ENCODE results near the gene PDHX. TPM values are rescaled to one million over a fixed set of nuclear protein-coding genes. Genes with fewer than 3 reads are reported as not detected.

The PDHX gene
- total RNA-seq, 1 experiment from 2014 or later, result 26.0 TPM

GRCh38 chr11:34928960-34929680 lies 12.7 kb downstream of the PDHX start:
- Histone ChIP-seq H3K4me3 (ENCODE audit: low read length) (no peak overlapping the region), H2AFZ (ENCODE audit: low read length) (no peak overlapping the region), H3K79me2 (ENCODE audit: low read length) (peaks cover 74% of the 10 kb centered on the region), H4K20me1 (ENCODE audit: insufficient read depth, low read depth, low read length) (no peaks in the 10 kb centered on the region), H3K9me3 (ENCODE audit: low read length) (no peaks in the 10 kb centered on the region), H3K4me2 (ENCODE audit: low read depth, low read length, poor library complexity, severe bottlenecking) (no peak overlapping the region), H3K9me2 (replicated peaks; ENCODE audit: insufficient read depth, low read length) (no peaks in the 10 kb centered on the region), H3K36me3 (ENCODE audit: insufficient read depth, low read length) (peaks cover 6% of the 10 kb centered on the region; the same call in 1 of the 2 replicates), H3K27ac (ENCODE audit: low read length) (no peak overlapping the region), H3K27me3 (ENCODE audit: low read length) (no peaks in the 10 kb centered on the region), H3K4me1 (ENCODE audit: low read length) (peaks cover 34% of the 10 kb centered on the region), H3K9ac (ENCODE audit: low read length) (no peak overlapping the region)
- no peak for DNase-seq

- DNase-seq, result no peak
- Histone ChIP-seq H3K27ac (ENCODE audit: low read length) (no peak overlapping the region), H2AFZ (ENCODE audit: low read length) (no peak overlapping the region), H3K9me3 (ENCODE audit: low read length) (no peaks in the 10 kb centered on the region), H3K27me3 (ENCODE audit: low read length) (no peaks in the 10 kb centered on the region), H4K20me1 (ENCODE audit: insufficient read depth, low read depth, low read length) (no peaks in the 10 kb centered on the region), H3K79me2 (ENCODE audit: low read length) (peaks cover 67% of the 10 kb centered on the region), H3K4me1 (ENCODE audit: low read length) (peaks cover 25% of the 10 kb centered on the region), H3K4me3 (ENCODE audit: low read length) (no peak overlapping the region), H3K4me2 (ENCODE audit: low read depth, low read length, poor library complexity, severe bottlenecking) (no peak overlapping the region), H3K36me3 (ENCODE audit: insufficient read depth, low read length) (peaks cover 6% of the 10 kb centered on the region; the same call in 1 of the 2 replicates), H3K9me2 (replicated peaks; ENCODE audit: insufficient read depth, low read length) (no peaks in the 10 kb centered on the region), H3K9ac (ENCODE audit: low read length) (no peak overlapping the region)
These were observed 13.7 kb downstream of the PDHX start for GRCh38 chr11:34929794-34930763.

- no peaks in the 10 kb centered on the region for H3K9me2 ChIP-seq (replicated peaks; ENCODE audit: insufficient read depth, low read length)
- H3K4me3 ChIP-seq (ENCODE audit: low read length), result no peak overlapping the region
- no peaks in the 10 kb centered on the region for H4K20me1 ChIP-seq (ENCODE audit: insufficient read depth, low read depth, low read length)
- peaks cover 44% of the 10 kb centered on the region for H3K79me2 ChIP-seq (ENCODE audit: low read length)
- H3K9ac ChIP-seq (ENCODE audit: low read length), result no peak overlapping the region
- H3K27me3 ChIP-seq (ENCODE audit: low read length), result no peaks in the 10 kb centered on the region
- no peak overlapping the region for H3K4me2 ChIP-seq (ENCODE audit: low read depth, low read length, poor library complexity, severe bottlenecking)
- no peak overlapping the region for H2AFZ ChIP-seq (ENCODE audit: low read length)
- peaks cover 16% of the 10 kb centered on the region for H3K4me1 ChIP-seq (ENCODE audit: low read length)
- DNase-seq, result no peak
- H3K36me3 ChIP-seq (ENCODE audit: insufficient read depth, low read length), result peaks cover 6% of the 10 kb centered on the region; the same call in 1 of the 2 replicates
- H3K9me3 ChIP-seq (ENCODE audit: low read length), result no peaks in the 10 kb centered on the region
- no peak overlapping the region for H3K27ac ChIP-seq (ENCODE audit: low read length)
These were observed 20.7 kb downstream of the PDHX start for GRCh38 chr11:34936945-34937629.

- H3K27ac ChIP-seq (ENCODE audit: low read length), result no peak overlapping the region
- H3K4me2 ChIP-seq (ENCODE audit: low read depth, low read length, poor library complexity, severe bottlenecking), result no peak overlapping the region
- no peaks in the 10 kb centered on the region for H4K20me1 ChIP-seq (ENCODE audit: insufficient read depth, low read depth, low read length)
- H3K4me3 ChIP-seq (ENCODE audit: low read length), result no peak overlapping the region
- peaks cover 16% of the 10 kb centered on the region for H3K4me1 ChIP-seq (ENCODE audit: low read length)
- no peaks in the 10 kb centered on the region for H3K36me3 ChIP-seq (ENCODE audit: insufficient read depth, low read length)
- H3K9me2 ChIP-seq (replicated peaks; ENCODE audit: insufficient read depth, low read length), result no peaks in the 10 kb centered on the region
- DNase-seq, result no peak
- H3K9ac ChIP-seq (ENCODE audit: low read length), result no peak overlapping the region
- peaks cover 60% of the 10 kb centered on the region for H3K79me2 ChIP-seq (ENCODE audit: low read length)
- no peaks in the 10 kb centered on the region for H3K27me3 ChIP-seq (ENCODE audit: low read length)
- no peaks in the 10 kb centered on the region for H3K9me3 ChIP-seq (ENCODE audit: low read length)
- no peak overlapping the region for H2AFZ ChIP-seq (ENCODE audit: low read length)
These were observed 22.2 kb downstream of the PDHX start for GRCh38 chr11:34938611-34939010.

GRCh38 chr11:34940026-34940677 lies 23.7 kb downstream of the PDHX start:
- peaks cover 64% of the 10 kb centered on the region for H3K79me2 ChIP-seq (ENCODE audit: low read length)

GRCh38 chr11:34941688-34942087 lies 25.3 kb downstream of the PDHX start:
- Histone ChIP-seq H3K27ac (ENCODE audit: low read length) (no peak overlapping the region), H3K9ac (ENCODE audit: low read length) (no peak overlapping the region), H4K20me1 (ENCODE audit: insufficient read depth, low read depth, low read length) (no peaks in the 10 kb centered on the region), H2AFZ (ENCODE audit: low read length) (no peak overlapping the region), H3K36me3 (ENCODE audit: insufficient read depth, low read length) (no peaks in the 10 kb centered on the region), H3K27me3 (ENCODE audit: low read length) (no peaks in the 10 kb centered on the region), H3K79me2 (ENCODE audit: low read length) (peaks cover 75% of the 10 kb centered on the region), H3K9me2 (replicated peaks; ENCODE audit: insufficient read depth, low read length) (no peaks in the 10 kb centered on the region), H3K4me3 (ENCODE audit: low read length) (no peak overlapping the region), H3K4me1 (ENCODE audit: low read length) (peaks cover 16% of the 10 kb centered on the region), H3K4me2 (ENCODE audit: low read depth, low read length, poor library complexity, severe bottlenecking) (no peak overlapping the region), H3K9me3 (ENCODE audit: low read length) (no peaks in the 10 kb centered on the region; the same call in 1 of the 2 replicates)
- no peak for DNase-seq

More at GRCh38 chr11:34940026-34940677, 23.7 kb downstream of the PDHX start:
- peak overlapping the region; percentile 21; the same call in 1 of the 2 replicates for H3K9ac ChIP-seq (ENCODE audit: low read length)
- no peaks in the 10 kb centered on the region for H3K27me3 ChIP-seq (ENCODE audit: low read length)
- DNase-seq, result peak; percentile 54
- H3K4me2 ChIP-seq (ENCODE audit: low read depth, low read length, poor library complexity, severe bottlenecking), result peak overlapping the region; percentile 42
- H3K36me3 ChIP-seq (ENCODE audit: insufficient read depth, low read length), result no peaks in the 10 kb centered on the region
- H3K9me2 ChIP-seq (replicated peaks; ENCODE audit: insufficient read depth, low read length), result no peaks in the 10 kb centered on the region
- H2AFZ ChIP-seq (ENCODE audit: low read length), result no peak overlapping the region
- no peak overlapping the region for H3K4me3 ChIP-seq (ENCODE audit: low read length)
- peaks cover 16% of the 10 kb centered on the region for H3K4me1 ChIP-seq (ENCODE audit: low read length)
- no peaks in the 10 kb centered on the region for H4K20me1 ChIP-seq (ENCODE audit: insufficient read depth, low read depth, low read length)
- H3K9me3 ChIP-seq (ENCODE audit: low read length), result no peaks in the 10 kb centered on the region; the same call in 1 of the 2 replicates
- 0 out of 2 replicates have a peak overlapping the region, but pooled peaks have one; percentile 6 for H3K27ac ChIP-seq (ENCODE audit: low read length)

- no peaks in the 10 kb centered on the region for H3K9me2 ChIP-seq (replicated peaks; ENCODE audit: insufficient read depth, low read length)
- DNase-seq, result no peak
- H3K4me3 ChIP-seq (ENCODE audit: low read length), result no peak overlapping the region
- H3K9me3 ChIP-seq (ENCODE audit: low read length), result no peaks in the 10 kb centered on the region; the same call in 1 of the 2 replicates
- H3K79me2 ChIP-seq (ENCODE audit: low read length), result peaks cover 65% of the 10 kb centered on the region
- H3K4me1 ChIP-seq (ENCODE audit: low read length), result peaks cover 10% of the 10 kb centered on the region
- no peak overlapping the region for H3K9ac ChIP-seq (ENCODE audit: low read length)
- H4K20me1 ChIP-seq (ENCODE audit: insufficient read depth, low read depth, low read length), result no peaks in the 10 kb centered on the region
- no peak overlapping the region for H3K4me2 ChIP-seq (ENCODE audit: low read depth, low read length, poor library complexity, severe bottlenecking)
- no peak overlapping the region for H2AFZ ChIP-seq (ENCODE audit: low read length)
- H3K27me3 ChIP-seq (ENCODE audit: low read length), result no peaks in the 10 kb centered on the region
- H3K27ac ChIP-seq (ENCODE audit: low read length), result no peak overlapping the region
- peaks cover 4% of the 10 kb centered on the region for H3K36me3 ChIP-seq (ENCODE audit: insufficient read depth, low read length)
These were observed 28.3 kb downstream of the PDHX start for GRCh38 chr11:34944692-34945091.
